Colonic mucosa (tissue), 4 donors: ENCODE measurements around the gene CADPS2. TPM values are rescaled to one million over a fixed set of nuclear protein-coding genes. Genes with fewer than 3 reads are reported as not detected.

Experiments used
- DNase-seq: peaks from one replicate; pipeline ENCODE4 v3.0.0-alpha.2; 2020
- H3K27ac ChIP-seq: fragments of 200-600 bp; one replicate; pipeline ENCODE4 v1.8.0; 2021
- H3K27me3 ChIP-seq: fragments of 200-600 bp; one replicate; pipeline ENCODE4 v1.8.0; 2021
- H3K36me3 ChIP-seq: fragments of 200-600 bp; one replicate; pipeline ENCODE4 v1.8.0; 2021
- H3K4me1 ChIP-seq: fragments of 200-600 bp; one replicate; pipeline ENCODE4 v1.8.0; 2021; ENCODE audit warnings: mild to moderate bottlenecking
- H3K4me3 ChIP-seq: fragments of 200-600 bp; one replicate; pipeline ENCODE4 v1.8.0; 2021
- H3K9ac ChIP-seq, 2 donors: one replicate each; pipeline ENCODE4 v1.7.0; 2013; ENCODE audit warnings: control low read depth in 2 of 2, low read depth in 2 of 2, low read length in 2 of 2
- H3K9me3 ChIP-seq: fragments of 200-600 bp; one replicate; pipeline ENCODE4 v1.8.0; 2021
- intact Hi-C: fragments of 100-400 bp; cut with DNase I; formaldehyde crosslinking; loops from one replicate; pipeline ENCODE4 v1.14.1; 2022
- total RNA-seq, 2 donors: library from RNA; stranded (reverse); fragmentation: NEBNext Ultra II Directional in 1 of 2; extraction: Animal tissue kit (Norgen Biotek cat#: 25700) in 1 of 2; gene quantifications; one replicate each; pipeline ENCODE4 v1.2.1, GENCODE V29; 2021
- TF ChIP-seq, protein P1 (sequence below): fragments of 200-600 bp; IDR thresholded peaks from one replicate; pipeline ENCODE4 v1.8.0; 2022; ENCODE audit warnings: antibody characterized with exemption, mild to moderate bottlenecking
- donor health status: healthy.
- donor health status: DM: no; HTN: no; CAD: no.
- donor health status: DM: no; HTN: no; CAD: no.

Gene CADPS2
- total RNA-seq, 2 donors from 2014 or later: 13.6 to 15.2 TPM

DNA sequence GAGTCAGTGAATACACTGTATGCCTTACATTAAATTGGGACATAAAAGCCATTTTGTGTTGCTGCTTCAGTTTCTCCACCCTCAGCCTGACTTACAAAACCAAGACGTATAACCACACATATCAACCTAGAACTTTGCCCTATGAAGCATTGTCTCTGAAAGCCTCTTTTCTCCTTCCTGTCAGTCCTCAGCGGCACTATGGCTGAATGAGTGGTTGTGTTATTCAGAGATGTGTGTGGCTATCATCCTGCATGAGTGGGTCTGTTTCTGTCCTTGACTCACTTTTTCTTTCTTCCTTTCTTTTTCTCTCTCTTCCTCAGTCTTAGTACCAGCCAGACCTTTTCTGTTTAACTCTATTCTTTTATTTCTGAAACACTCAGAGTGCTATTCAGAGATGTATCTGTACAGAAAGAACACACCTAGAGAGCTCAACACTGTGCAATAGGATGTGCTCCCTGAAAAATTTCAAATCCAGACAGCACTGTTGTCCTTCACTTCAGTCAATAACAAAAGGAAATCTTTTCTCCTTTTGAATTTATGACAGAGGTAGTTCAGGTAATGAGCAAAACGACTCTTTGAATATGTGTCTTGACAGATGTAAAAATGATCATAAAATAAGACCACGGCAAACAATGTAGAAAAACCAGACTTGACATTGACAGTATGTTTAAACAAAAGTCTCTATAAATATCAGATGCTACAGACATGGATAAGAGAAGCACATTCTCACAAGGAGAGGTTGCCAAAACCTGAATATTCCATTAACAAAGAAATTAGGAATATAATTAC, 418.4 kb downstream of the CADPS2 start:
- no peaks in the 10 kb centered on the region for H3K36me3 ChIP-seq
- no peaks in the 10 kb centered on the region for H3K9me3 ChIP-seq
- TF ChIP-seq, protein P1, sequence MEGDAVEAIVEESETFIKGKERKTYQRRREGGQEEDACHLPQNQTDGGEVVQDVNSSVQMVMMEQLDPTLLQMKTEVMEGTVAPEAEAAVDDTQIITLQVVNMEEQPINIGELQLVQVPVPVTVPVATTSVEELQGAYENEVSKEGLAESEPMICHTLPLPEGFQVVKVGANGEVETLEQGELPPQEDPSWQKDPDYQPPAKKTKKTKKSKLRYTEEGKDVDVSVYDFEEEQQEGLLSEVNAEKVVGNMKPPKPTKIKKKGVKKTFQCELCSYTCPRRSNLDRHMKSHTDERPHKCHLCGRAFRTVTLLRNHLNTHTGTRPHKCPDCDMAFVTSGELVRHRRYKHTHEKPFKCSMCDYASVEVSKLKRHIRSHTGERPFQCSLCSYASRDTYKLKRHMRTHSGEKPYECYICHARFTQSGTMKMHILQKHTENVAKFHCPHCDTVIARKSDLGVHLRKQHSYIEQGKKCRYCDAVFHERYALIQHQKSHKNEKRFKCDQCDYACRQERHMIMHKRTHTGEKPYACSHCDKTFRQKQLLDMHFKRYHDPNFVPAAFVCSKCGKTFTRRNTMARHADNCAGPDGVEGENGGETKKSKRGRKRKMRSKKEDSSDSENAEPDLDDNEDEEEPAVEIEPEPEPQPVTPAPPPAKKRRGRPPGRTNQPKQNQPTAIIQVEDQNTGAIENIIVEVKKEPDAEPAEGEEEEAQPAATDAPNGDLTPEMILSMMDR: no peak
- intact Hi-C loops: no loop called here
- no peak overlapping the region for H3K27ac ChIP-seq
- H3K9ac ChIP-seq: no peak overlapping the region
- H3K4me1 ChIP-seq: no peaks in the 10 kb centered on the region
- H3K27me3 ChIP-seq: no peaks in the 10 kb centered on the region
- no peak for DNase-seq
- no peak overlapping the region for H3K4me3 ChIP-seq

DNA sequence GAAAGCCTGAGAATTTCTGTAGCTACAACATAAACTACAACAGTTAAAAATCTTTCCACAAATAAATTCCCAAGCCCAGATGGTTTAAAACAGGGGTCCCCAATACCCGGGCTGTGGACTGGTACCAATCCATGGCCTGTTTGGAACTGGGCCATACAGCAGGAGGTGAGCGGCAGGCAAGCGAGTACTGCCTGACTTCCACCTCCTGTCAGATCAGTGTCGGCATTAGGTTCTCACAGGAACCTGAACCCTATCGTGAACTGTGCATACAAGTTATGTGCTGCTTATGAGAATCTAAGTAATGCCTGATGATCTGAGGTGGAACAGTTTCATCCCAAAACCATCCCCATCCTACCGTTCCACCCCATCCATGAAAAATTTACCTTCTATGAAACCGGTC, 421.0 kb downstream of the CADPS2 start:
- no peak overlapping the region for H3K4me3 ChIP-seq
- H3K27ac ChIP-seq: no peak overlapping the region
- H3K27me3 ChIP-seq: no peaks in the 10 kb centered on the region
- H3K9me3 ChIP-seq: no peaks in the 10 kb centered on the region
- intact Hi-C loops: no loop called here
- H3K4me1 ChIP-seq: no peaks in the 10 kb centered on the region
- H3K36me3 ChIP-seq: no peaks in the 10 kb centered on the region
- DNase-seq: no peak
- no peak overlapping the region for H3K9ac ChIP-seq
- TF ChIP-seq, protein P1: no peak

DNA sequence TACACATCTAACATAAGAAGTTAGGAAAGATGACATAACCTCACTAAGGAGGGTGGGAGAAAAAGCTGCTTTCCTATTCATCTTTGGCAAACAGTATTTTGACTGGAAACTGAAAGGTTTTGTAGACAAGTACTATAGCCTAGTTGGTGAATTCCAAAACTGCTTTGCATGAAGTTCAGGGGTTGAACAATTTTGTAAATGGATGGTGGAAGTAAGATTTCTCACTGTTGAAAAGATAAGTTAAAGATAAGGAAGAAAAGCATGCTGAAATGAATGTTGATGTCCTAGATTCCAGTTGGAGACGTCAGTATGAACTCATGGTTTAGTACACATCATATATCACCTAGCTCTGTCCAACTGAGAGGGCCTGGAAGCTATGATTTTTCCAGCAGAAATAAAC, 422.6 kb downstream of the CADPS2 start:
- DNase-seq: no peak
- Histone ChIP-seq H3K9ac (no peak overlapping the region), H3K4me3 (no peak overlapping the region), H3K4me1 (no peaks in the 10 kb centered on the region), H3K27ac (no peak overlapping the region), H3K9me3 (no peaks in the 10 kb centered on the region), H3K36me3 (no peaks in the 10 kb centered on the region), H3K27me3 (no peaks in the 10 kb centered on the region)
- intact Hi-C loops: no loop called here
- TF ChIP-seq, protein P1: no peak

DNA sequence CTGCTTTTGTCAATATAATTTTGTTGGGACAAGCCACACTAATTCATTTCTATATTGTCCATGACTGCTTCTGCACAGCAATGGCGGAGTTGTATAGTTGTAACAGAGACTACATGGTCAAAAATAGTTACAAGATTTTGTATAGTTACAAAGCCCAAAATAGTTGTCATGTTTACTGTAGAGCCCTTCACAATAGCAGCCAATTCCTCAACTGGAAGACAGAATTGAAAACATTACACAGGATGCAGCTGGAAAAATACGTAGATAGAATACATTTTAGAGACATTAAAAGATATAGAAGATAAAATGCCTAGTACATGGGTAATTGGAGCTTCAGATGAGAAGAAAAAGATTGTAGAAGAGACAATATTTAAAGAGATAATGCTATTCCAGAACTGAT, 425.3 kb downstream of the CADPS2 start:
- intact Hi-C loops: no loop called here
- Histone ChIP-seq H3K36me3 (no peaks in the 10 kb centered on the region), H3K9me3 (no peaks in the 10 kb centered on the region), H3K9ac (no peak overlapping the region), H3K27me3 (no peaks in the 10 kb centered on the region), H3K4me3 (no peak overlapping the region), H3K27ac (no peak overlapping the region), H3K4me1 (no peaks in the 10 kb centered on the region)
- TF ChIP-seq, protein P1: no peak
- no peak for DNase-seq

DNA sequence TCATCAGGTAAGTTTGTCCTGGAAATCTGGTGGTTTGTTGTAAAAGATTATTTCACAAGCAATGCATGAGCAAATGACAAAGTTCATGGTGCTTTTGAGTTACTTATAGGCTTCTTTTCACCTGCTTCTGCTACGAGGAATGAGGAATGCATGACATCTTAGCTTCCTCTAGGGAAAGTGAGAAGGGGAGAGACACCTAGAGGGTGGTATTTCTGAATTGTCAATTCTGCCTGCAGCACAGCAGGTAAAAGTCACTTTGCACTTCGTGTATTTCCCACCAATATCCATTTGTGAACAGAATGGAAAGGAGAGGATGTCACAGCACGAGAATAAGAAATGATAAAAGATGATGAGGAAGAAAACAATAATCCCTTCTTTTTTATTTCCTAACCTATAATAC, 428.3 kb downstream of the CADPS2 start:
- no peak overlapping the region for H3K27ac ChIP-seq

More for the DNA sequence above, 428.3 kb downstream of the CADPS2 start:
- Histone ChIP-seq H3K36me3 (no peaks in the 10 kb centered on the region), H3K4me1 (no peaks in the 10 kb centered on the region), H3K27me3 (no peaks in the 10 kb centered on the region), H3K4me3 (no peak overlapping the region), H3K9me3 (no peaks in the 10 kb centered on the region), H3K9ac (no peak overlapping the region)
- TF ChIP-seq, protein P1: no peak
- no peak for DNase-seq
- intact Hi-C loops: no loop called here
